NCI-H1105 treated with DMSO at 0.1 percent for 48 hours (cell line): Measurements from ENCODE around the gene RDH5.

Experiments used
- DNase-seq: peaks from one replicate; lab custom pipeline; 2025; lab: John Stamatoyannopoulos, UW

Gene RDH5

GRCh38 chr12:55720071-55720564, at the start of gene RDH5:
RDH5 (plus strand) TSS chr12:55720393; CDS start chr12:55721185, 792 bp downstream.
- DNase-seq, result no peak

GRCh38 chr12:55671746-55672145, 48.4 kb upstream of the RDH5 start:
- DNase-seq, result no peak

DNA sequence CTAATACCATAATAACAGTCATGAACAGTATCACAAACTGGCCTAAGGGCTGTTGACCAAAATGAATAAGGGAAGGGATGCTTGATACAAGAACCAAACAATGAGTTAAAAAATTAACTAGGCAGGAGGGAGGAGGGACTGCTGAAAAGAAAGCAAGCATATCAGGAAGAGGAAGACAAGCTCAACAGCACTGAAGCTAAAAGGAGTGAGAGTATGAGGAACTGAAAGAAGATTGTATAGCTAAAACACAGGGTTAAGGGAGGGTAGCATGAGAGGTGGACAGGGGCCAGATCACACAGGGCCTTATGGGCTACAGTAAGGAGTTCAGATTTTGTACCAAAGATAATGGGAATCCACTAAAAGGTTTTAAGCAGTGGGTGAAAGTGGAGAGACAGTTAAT, 46.6 kb upstream of the RDH5 start:
- no peak for DNase-seq

DNA sequence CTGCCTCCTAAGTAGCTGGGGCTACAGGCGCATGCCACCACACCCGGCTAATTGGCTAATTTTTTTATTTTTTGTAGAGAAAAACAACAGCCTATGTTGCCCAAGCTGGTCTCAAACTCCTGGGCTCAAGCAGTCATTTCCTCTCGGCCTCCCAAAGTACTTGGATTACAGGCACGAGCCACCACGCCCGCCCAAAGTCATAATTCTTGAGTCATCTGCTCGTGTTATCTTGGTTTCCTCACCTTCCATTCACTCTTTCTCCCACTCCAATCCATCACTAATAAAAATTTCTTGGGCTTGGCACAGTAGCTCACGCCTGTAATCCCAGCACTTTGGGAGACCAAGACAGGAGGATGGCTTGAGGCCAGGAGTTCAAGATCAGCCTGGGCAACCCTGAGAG, 44.5 kb upstream of the RDH5 start:
- no peak for DNase-seq

GRCh38 chr12:55676707-55677106, 43.5 kb upstream of the RDH5 start:
- DNase-seq, result no peak

DNA sequence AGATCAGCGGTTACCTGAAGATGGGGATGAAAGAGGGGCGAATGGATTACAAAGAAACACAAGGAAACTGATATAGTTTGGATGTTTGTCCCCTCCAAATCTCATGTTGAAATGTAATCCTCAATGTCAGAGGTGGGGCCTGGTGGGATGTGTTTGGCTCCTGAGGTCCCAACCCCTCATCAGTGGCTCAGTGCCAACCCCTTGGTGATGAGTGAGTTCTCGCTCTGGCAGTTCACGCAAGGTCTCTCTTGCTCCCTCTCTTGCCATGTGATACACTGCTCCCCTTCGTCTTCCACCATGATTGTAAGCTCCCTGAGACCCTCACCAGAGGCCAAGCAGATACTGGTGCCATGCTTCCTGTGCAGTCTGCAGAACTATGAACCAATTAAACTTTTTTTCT, 40.5 kb upstream of the RDH5 start:
- DNase-seq, result no peak

GRCh38 chr12:55681142-55682077, 38.8 kb upstream of the RDH5 start:
- peak; percentile 8 for DNase-seq

DNA sequence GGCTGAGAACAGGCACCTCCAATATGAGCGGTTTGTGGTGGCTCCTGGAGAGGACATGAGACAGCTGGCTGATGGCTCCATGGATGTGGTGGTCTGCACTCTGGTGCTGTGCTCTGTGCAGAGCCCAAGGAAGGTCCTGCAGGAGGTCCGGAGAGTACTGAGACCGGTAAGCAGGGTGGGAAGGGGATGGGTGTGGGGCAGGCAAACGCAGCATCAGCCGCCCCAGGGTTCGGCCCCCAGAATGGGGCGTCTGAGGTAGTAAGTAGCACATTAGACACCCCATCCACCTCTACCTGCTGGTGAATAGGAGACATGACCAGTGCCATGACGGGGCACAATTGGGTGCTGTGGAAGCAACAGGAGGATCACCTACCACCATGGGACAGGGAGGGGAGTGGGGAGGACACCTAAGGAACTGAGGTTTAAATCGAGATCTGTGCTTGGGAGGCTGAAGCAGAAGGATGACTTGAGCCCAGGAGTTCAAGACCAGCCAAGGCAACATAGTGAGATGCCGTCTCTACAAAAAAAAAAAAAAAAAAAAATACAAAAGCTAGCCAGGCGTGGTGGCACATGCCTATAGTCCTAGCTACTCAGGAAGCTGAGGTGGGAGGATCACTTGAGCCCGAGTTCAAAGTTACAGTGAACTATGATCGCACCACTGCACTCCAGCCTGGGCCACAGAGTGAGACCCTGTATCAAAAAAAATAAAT, 38.0 kb upstream of the RDH5 start:
- DNase-seq, result no peak

- DNase-seq, result no peak
Observed at GRCh38 chr12:55683676-55684075, 36.5 kb upstream of the RDH5 start.

- DNase-seq, result no peak
Observed at GRCh38 chr12:55684761-55685370, 35.3 kb upstream of the RDH5 start.

DNA sequence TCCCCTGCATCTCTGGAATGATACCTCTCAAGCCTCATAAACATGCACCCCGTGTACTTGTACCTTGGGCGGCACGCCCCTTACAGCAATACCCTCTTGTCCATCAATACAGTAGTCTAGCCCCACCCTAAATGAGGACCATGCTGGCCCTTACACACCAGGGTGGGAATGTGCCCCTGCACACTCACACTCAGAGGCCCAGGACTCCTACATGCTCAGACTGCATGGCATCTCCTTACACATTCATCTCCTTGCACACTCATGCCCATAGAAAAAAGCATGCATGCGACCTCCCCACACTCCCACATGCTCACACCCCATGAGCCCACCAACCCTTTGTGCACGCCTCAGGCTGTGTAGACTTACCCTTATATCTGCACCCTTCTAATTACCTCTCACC, 34.5 kb upstream of the RDH5 start:
- DNase-seq, result no peak

DNA sequence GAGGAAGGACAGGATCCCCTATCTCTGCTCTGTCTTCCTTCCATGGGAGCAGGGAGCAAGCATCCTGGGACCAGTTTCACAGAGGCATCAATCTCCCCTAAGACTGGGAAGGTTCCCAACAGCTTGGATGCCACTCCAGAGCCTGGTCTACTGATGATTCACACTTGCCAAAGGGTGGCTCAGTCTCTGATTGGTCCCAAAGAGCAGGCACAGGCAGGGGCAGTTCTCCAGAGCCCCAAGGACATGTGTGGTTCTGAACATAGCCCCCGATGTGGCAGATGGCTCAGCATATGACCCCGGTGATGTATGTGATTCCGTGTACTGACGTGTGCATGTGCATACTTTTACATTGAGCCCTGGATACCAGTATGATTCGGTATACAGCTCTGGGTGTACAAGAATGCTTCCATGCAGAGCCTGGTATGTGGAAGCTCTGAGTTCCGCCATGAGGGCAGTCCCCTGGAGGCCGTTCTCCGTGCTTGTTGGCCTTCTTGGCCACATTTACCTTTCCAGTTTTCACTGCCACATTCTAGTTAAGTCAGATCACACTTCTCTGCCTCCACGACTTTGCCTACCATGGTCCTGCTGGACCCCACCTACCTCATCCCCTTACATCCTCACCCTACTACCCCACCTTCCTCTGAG, 33.7 kb upstream of the RDH5 start:
- no peak for DNase-seq

DNA sequence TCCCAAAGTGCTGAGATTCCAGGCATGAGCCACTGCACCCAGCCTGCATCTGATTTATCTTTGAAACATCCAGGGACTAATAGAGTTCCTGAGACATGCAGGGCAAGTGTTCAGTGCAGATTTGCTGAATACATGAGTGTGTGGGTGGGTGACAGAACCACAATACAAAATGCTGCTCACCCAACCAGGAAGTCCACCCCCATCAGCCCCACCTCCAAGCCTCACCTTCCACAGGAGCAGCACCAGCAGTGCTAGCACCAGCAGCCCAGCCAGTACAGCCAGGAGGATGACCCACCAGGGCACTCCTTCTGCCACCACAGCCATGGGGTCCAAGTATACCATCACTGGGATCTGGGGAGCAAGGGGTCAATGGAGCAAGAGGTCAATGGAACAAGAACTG, 32.4 kb upstream of the RDH5 start:
- DNase-seq, result no peak

DNA sequence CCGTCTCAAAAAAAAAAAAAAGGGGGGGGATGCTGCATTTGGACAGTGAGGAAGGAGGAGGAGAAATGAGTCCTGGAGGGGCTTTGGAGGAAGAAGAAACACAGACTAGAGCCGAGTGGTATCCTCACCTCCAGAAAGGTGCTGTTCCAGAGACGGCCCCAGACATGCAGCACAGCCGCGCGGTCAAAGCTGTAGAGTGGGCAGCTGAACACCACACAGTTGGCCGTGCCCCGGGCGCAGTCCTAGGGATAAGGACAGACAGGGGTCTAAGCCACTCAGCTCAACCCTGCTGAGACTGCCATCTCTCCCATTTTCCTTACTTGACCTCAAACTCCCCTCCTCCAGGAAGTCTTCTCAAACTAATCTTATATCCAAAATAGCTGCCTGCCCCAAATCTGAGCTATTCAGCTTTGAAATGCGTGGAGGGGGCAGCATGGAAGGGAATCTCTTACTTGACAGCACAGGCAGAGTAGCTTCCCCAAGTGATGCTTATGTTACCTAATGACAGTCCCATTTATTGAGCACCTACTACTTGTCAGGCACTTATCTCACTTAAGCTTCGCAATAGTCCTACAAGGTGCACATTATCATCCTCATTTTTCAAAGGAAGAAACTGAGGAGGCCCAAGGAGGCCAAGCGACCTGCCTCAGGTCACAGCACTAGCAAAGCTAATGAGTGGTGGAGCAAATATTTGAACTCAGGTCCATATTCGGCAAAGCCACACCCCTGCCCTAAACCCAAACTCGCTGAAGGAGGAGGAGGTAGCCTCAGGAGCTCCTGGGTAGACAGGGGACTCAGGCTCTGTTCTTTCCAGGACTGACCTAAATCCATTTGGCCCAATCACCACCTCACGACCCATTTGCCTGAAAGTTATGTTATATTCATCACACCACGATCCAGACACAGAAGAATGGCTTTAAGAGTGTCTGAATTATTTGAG, 31.2 kb upstream of the RDH5 start:
- no peak for DNase-seq

- DNase-seq, result no peak
Observed at GRCh38 chr12:55692631-55693322, 27.4 kb upstream of the RDH5 start.

- DNase-seq, result no peak
Observed at GRCh38 chr12:55693323-55694187, 26.6 kb upstream of the RDH5 start.

GRCh38 chr12:55694188-55694515, 26.0 kb upstream of the RDH5 start:
- no peak for DNase-seq

GRCh38 chr12:55694651-55695050, 25.5 kb upstream of the RDH5 start:
- no peak for DNase-seq

DNA sequence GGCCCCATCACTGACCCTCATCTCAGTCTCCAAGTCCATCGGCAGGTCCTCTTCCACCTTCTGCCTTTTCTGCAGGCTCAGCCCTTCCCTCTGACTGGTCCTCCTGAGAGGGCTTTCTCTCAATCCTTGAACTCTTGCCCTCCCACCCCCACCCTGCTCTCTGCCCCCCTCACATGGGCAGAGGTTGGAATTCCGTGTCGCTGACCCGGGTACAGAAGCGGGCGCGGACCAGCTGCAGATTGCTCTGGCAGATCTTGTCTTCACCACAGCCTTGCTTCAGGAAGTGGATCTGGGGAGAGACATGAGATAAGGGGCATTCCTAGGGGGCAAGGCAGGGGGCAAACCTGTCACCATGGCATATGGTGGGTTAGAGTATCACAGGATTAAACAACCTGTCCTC, 24.8 kb upstream of the RDH5 start:
- no peak for DNase-seq

- no peak for DNase-seq
Observed at GRCh38 chr12:55696141-55696540, 24.1 kb upstream of the RDH5 start.
